ENCODE data around the gene MEN1. TPM values are rescaled to one million over a fixed set of nuclear protein-coding genes. Genes with fewer than 3 reads are reported as not detected.

MEN1 gene
- total and polyA plus RNA-seq, 7 donors, result 7.2 to 21.2 (median 10.8) TPM

GRCh38 chr11:64845129-64845775 lies 34.9 kb upstream of the MEN1 start:
- Histone ChIP-seq H3K4me1 (peaks cover 28% of the 10 kb centered on the region), H3K9me3 (no peaks in the 10 kb centered on the region), H3K4me3 (peak overlapping the region; percentile 59), H3K27me3 (ENCODE audit: insufficient read depth in 3 of 3, low read length in 2 of 3) (peaks cover 0 to 3% (median 2%) of the 10 kb centered on the region in 3 donors), H3K36me3 (ENCODE audit: insufficient read depth in 1 of 2, low read depth in 1 of 2) (no peaks in the 10 kb centered on the region), H3K27ac (no peak overlapping the region)
- TF ChIP-seq CTCF (IDR thresholded peaks at IDR 0.05), result no peak
- DNase-seq (no peak), ATAC-seq (no peak)
- intact Hi-C loops (cut with DNase I), result loop anchor here in 1 of 2 donors (10.0 kb wide), 2 partner anchors 170 to 270 kb away; partner anchors contain the start of genes ARL2, TM7SF2 and ZNHIT2
- 23 to 29% (median 25%) methylated on average over 9 of the region's 9 CpGs for WGBS, 3 donors

GRCh38 chr11:64844330-64845128 lies 34.2 kb upstream of the MEN1 start, which contains the start of gene CDC42BPG:
Gene CDC42BPG, minus strand, starts transcription at chr11:64844653. Its CDS starts 84 bp downstream, at chr11:64844569.
- ATAC-seq (peak; percentile 41 to 62 (median 57)), DNase-seq (peak in 1 of 2 donors; percentile 84)
- Histone ChIP-seq H3K36me3 (ENCODE audit: insufficient read depth in 1 of 2, low read depth in 1 of 2) (no peaks in the 10 kb centered on the region), H3K27me3 (ENCODE audit: insufficient read depth in 3 of 3, low read length in 2 of 3) (peaks cover 0 to 3% (median 2%) of the 10 kb centered on the region in 3 donors), H3K4me3 (peak within 1 kb of the TSS; percentile 59), H3K9me3 (no peaks in the 10 kb centered on the region), H3K4me1 (peaks cover 21% of the 10 kb centered on the region), H3K27ac (no peak within 1 kb of the TSS)
- peak; percentile 58 for TF ChIP-seq CTCF (IDR thresholded peaks at IDR 0.05)
- WGBS, 3 donors, result 2 to 6% (median 4%) methylated on average over 46 to 96 of the region's 96 CpGs
- intact Hi-C loops (cut with DNase I), result loop anchor here in 1 of 2 donors (5.0 to 10.0 kb wide), 3 partner anchors 57 to 270 kb away; partner anchors contain the start of genes ARL2, TM7SF2 and ZNHIT2

- no peak for ATAC-seq
- TF ChIP-seq CTCF (IDR thresholded peaks at IDR 0.05), result no peak
- 67 to 72% (median 68%) methylated on average over 24 to 27 of the region's 27 CpGs for WGBS, 3 donors
- intact Hi-C loops (cut with DNase I), result loop anchor here in 1 of 2 donors (5.0 to 10.0 kb wide), 3 partner anchors 57 to 271 kb away; partner anchors contain the start of genes ARL2, TM7SF2 and ZNHIT2
- H3K27ac ChIP-seq, result no peak overlapping the region
- peak in 1 of 2 donors; percentile 58 for DNase-seq
- no peak overlapping the region for H3K4me3 ChIP-seq
- H3K27me3 ChIP-seq (ENCODE audit: insufficient read depth in 3 of 3, low read length in 2 of 3), result peaks cover 0 to 3% (median 2%) of the 10 kb centered on the region in 3 donors
- H3K36me3 ChIP-seq (ENCODE audit: insufficient read depth in 1 of 2, low read depth in 1 of 2), result no peaks in the 10 kb centered on the region
- peaks cover 14% of the 10 kb centered on the region for H3K4me1 ChIP-seq
- no peaks in the 10 kb centered on the region for H3K9me3 ChIP-seq
Measured at GRCh38 chr11:64843686-64844329, 33.5 kb upstream of the MEN1 start.

GRCh38 chr11:64842851-64843685 lies 32.7 kb upstream of the MEN1 start:
- WGBS, 3 donors, result 81 to 87% (median 87%) methylated on average over 18 to 19 of the region's 19 CpGs
- Histone ChIP-seq H3K9me3 (no peaks in the 10 kb centered on the region), H3K4me3 (no peak overlapping the region), H3K36me3 (ENCODE audit: insufficient read depth in 1 of 2, low read depth in 1 of 2) (no peaks in the 10 kb centered on the region), H3K27ac (no peak overlapping the region), H3K27me3 (ENCODE audit: insufficient read depth in 3 of 3, low read length in 2 of 3) (peaks cover 0 to 3% (median 2%) of the 10 kb centered on the region in 3 donors), H3K4me1 (peaks cover 7% of the 10 kb centered on the region)
- DNase-seq, result no peak
- TF ChIP-seq CTCF (IDR thresholded peaks at IDR 0.05), result no peak
- intact Hi-C loops (cut with DNase I), result loop anchor here in 1 of 2 donors (5.0 to 10.0 kb wide), 3 partner anchors 56 to 272 kb away; partner anchors contain the start of genes ARL2, TM7SF2 and ZNHIT2
- no peak for ATAC-seq
